Kidney glomerular epithelial cell (primary cell): ENCODE measurements around the gene LTBP4.
A peak's percentile ranks its signal among the peaks of the same experiment; 100 is the strongest.
"Not testable (repeated sequence)": the region's sequence is repeated elsewhere in the genome, so short reads cannot be mapped to it uniquely, and the experiment has no call there.

Experiments used
- DNase-seq: peaks from one replicate; lab custom pipeline; 2025; lab: John Stamatoyannopoulos, UW

The LTBP4 gene

DNA sequence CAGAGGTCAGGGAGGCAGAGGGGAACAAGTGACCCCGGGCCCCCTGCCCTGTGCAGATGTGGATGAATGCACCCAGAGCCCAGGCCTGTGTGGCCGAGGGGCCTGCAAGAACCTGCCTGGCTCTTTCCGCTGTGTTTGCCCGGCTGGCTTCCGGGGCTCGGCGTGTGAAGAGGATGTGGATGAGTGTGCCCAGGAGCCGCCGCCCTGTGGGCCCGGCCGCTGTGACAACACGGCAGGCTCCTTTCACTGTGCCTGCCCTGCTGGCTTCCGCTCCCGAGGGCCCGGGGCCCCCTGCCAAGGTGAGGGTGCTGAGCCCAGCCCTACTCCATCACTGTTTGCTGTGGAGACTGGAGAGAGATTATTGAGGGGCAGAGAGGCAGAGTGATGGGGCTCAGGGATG, 9.9 kb downstream of the LTBP4 start:
- no peak for DNase-seq

DNA sequence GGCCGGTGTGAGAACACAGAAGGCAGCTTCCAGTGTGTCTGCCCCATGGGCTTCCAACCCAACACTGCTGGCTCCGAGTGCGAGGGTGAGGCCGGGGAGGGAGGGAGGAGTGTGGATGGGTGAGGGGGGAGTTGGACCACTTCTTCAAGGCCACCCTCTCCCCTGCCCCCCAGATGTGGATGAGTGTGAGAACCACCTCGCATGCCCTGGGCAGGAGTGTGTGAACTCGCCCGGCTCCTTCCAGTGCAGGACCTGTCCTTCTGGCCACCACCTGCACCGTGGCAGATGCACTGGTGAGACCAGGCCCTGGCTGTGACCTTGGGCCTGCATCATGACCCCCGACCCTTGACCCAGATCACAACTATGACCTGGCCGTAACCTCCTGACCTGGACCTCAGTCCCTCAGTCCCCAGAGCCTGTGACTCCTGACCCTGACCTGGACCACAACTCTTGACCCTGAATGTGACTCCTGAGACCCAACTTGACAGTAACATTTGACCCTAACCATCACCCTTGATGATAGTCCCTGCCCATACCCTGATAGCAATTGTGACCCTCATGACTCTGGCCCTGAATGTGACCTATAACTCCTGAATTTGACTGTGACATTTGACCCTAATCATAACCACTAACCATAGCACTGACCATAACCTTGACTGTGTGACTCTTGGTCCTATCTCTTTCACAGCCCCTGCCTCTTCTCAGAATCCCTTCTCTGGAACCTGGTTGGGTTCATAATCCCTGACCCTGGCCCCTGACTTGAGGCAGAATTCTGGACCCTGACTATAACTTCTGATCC, 10.9 kb downstream of the LTBP4 start:
- no peak for DNase-seq

DNA sequence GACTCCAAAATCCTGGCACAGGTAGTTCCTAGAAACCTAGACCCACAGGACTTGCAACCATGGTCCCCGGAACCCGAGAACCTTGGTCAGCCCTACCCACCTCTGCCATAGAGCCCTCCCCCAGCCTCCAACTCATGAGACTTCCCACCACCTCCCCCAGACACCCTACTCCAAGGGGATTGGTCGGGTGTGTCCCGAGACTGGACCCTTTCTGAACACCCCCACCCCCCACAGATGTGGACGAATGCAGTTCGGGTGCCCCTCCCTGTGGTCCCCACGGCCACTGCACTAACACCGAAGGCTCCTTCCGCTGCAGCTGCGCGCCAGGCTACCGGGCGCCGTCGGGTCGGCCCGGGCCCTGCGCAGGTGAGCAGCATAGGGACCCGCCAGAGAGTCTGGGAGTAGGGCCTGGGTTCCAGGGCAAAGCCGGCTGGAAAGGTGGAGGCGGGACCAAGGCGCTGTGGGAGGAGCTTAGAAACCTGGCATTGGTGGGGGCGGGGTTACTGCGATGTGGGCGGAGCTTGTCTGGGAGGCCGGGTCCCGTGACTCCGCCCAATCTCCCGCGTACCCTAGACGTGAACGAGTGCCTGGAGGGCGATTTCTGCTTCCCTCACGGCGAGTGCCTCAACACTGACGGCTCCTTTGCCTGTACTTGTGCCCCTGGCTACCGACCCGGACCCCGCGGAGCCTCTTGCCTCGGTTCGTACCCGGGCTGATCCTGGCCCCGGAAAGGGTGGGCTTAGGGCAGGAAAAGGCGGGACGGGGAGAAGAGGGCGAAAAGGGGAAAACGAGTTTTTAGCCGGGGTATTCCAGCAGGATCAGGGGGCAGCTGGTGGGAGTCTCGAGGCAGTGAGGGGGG, 11.9 kb downstream of the LTBP4 start:
- no peak for DNase-seq

DNA sequence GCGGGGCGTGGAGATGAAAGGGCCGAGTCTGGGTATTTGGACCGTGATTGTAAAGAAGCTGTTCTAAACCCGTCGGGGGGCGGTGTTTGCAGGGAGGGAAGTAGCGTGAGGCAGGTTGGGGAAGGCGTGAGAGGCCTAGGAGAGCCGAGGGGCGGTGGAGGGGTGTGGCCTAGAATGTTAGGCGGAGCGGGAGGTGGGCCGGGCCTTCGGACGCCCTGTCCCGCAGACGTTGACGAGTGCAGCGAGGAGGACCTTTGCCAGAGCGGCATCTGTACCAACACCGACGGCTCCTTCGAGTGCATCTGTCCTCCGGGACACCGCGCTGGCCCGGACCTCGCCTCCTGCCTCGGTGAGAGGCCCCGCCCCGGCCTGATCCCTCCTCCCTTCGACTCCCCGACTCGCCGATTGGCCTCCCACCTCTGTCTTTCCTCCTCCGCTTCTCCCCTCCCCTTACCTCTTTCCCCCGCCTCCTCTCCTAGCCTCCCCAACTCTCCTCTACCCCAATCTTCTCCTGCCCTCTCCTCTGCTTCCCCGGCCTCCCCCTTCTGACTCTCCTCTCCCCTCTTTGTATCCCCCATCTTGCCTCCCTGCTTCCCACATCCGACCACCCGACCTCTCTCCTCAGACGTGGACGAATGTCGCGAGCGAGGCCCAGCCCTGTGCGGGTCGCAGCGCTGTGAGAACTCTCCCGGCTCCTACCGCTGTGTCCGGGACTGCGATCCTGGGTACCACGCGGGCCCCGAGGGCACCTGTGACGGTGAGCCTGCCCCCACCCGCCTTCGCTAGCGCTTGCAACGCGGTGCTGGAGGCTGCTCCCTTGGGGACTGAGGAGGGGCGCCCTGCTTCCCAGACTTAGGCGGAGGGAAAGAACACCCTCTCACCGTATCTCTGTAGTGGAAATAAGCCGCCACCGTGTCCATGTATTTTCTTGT, 12.8 kb downstream of the LTBP4 start:
- DNase-seq: no peak

DNA sequence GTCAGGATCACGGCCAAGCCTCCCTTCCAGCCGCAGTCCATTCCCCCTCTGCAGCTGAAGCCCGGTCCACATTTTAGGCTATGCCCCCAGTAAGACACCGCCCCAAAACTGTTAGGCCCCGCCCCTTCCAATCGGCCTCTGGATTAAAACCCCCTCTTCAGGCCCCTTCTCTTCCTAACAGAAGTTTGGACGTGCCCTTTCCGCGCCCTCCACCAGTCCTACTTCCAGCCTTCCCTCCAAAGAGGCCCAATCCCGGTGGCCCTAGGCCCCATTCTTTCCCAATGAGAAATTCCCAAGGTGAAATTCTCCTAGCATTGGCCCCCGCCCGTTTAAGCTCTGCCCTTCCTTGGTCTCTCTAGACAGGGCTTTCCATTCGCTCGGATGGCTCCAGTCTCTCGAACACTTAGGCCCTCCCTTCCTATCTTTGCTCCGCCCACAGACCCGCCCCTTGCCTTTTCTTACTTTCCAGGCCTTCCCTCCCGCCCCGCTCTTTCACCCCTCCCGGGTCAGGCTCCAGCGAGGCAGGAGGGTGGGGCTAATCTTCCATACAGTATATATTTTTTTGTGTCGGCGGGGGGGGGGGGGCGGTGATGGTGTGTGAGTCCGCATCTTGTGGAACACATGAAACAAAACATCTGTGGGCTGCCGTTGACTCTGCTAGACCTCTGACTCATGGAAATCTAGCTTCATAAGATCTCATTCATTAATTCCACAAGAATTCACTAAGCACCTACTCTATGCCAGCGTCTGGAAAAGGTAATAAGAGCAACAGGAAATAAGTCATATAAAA, 13.6 kb downstream of the LTBP4 start:
- DNase-seq: no peak

DNA sequence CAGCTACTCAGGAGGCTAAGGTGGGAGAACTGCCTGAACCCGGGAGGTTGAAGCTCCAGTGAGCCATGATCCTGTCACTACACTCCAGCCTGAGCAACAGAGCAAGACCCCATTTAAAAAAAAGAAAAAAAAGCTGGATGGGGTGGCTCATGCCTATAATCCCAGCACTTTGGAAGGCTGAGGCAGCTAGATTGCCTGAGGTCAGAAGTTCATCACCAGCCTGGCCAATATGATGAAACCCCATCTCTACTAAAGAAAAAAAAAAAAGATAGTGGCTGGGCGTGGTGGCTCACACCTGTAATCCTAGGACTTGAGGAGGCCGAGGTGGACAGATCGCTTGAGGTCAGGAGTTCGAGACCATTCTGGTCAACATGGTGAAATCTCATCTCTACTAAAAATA, 15.0 kb downstream of the LTBP4 start:
- no peak for DNase-seq

DNA sequence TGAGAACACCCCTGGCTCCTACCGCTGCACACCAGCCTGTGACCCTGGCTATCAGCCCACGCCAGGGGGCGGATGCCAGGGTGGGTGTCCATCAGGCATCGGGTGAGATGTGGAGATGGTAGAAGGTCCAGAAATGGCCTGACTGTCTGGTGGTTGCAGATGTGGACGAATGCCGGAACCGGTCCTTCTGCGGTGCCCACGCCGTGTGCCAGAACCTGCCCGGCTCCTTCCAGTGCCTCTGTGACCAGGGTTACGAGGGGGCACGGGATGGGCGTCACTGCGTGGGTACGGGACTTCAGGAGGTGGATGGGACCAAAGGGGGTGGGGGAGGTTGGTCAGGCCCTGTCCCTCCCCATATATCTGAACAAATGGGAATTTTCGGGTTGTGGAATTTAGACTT, 15.8 kb downstream of the LTBP4 start:
- no peak for DNase-seq

DNA sequence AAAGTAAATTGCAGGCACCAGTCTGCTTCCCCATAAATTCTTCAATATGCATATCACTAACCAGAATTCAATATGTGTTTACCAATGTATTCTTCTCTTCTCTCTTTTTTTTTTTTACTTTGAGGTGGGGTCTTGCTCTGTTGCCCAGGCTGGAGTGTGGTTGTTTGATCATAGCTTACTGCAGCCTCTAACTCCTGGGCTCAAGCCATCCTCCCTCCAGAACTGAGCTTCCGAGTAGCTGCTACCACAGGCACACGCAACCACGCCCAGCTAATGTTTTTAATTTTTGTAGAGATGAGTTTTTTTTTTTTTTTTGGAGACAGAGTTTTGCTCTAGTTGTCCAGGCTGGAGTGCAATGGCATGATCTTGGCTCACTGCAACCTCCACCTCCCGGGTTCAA, 16.8 kb downstream of the LTBP4 start:
- DNase-seq: no peak

DNA sequence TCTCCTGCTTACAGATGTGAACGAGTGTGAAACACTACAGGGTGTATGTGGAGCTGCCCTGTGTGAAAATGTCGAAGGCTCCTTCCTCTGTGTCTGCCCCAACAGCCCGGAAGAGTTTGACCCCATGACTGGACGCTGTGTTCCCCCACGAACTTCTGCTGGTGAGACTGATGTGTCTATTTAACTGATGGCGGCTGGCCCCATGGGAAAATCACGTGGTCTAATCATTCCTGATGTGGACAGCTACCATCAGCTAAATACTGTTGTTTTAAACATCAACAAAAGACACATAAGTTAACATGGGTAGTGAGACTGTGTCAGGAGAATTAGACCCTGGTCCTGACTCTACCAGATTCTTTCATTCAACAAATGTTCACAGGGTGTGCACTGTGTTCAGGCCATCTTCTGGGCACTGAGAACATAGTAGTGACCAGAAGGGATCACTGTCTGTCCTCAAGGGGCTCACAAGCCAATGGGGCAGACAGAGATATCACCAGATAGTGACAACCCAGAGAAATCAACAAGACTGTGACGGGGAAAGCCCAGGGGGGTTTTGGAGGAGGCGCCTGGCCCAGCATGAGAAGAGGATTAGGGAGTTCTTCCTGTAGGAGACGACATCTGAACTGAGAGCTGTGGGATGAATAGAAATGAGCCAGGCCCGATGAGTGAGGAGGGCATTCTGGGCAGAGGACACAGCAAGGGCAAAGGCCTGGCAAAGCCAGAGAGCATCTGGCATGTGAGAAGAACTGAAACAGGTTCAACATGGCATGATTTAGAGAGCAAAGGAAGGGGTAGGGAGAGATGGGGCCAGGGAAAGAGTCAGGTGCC, 18.4 kb downstream of the LTBP4 start:
- DNase-seq: no peak

DNA sequence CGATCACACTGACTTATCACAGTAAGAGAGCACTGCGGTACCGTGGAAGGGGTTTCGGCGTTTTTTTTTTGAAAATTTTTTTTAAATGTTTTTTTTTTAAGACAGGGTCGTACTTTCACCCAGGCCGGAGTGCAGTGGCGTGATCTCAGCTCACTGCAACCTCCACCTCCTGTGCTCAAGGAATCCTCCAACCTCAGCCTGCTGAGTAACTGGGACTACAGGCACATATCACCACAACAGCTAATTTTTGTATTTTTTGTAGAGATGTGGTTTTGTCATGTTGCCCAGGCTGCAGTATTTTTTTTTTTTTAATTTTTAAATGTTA, 19.0 kb downstream of the LTBP4 start:
- no peak for DNase-seq

DNA sequence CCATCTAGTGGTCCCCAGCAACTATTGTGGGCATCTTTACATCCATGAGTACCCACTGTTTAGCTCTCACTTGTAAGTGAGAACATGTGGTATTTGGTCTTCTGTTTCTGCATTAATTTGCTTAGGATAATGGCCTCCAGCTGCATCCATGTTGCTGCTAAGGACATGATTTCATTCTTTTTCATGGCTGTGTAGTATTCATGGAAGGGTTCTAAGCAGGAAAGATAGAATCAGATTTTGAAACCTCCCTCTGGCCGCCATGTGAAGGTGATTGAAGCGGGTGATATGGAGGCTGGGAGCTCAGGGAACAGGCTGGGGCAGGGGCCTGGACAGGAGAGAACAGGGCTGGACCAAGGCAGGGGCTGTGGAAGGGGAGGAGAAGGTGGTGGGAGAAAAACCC, 20.1 kb downstream of the LTBP4 start:
- no peak for DNase-seq

DNA sequence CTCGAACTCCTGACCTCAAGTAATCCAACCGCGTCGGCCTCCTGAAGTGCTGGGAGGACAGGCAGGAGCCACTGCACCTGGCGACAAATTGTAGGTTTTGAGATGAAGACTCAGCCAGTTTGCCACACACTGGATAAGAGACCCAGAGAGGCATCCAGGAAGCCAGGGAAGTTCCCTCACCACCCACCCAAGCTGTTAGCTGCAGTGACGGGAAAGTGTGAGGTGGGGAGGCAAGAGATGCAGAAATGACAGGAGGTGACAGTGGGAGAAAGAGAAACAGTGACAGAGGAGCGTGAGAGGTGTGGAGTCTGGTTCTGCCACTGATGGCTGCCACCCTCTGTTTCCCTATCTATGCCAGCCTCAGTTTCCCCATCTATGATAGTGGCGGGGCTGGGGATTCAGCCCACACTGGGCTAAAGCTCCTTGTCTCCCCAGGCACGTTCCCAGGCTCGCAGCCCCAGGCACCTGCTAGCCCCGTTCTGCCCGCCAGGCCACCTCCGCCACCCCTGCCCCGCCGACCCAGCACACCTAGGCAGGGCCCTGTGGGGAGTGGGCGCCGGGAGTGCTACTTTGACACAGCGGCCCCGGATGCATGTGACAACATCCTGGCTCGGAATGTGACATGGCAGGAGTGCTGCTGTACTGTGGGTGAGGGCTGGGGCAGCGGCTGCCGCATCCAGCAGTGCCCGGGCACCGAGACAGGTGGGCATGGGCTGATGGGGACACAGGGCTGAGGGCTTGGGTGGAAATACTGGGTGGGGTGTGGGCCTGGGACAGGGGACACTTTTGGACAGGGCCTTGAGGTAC, 21.0 kb downstream of the LTBP4 start:
- no peak for DNase-seq

DNA sequence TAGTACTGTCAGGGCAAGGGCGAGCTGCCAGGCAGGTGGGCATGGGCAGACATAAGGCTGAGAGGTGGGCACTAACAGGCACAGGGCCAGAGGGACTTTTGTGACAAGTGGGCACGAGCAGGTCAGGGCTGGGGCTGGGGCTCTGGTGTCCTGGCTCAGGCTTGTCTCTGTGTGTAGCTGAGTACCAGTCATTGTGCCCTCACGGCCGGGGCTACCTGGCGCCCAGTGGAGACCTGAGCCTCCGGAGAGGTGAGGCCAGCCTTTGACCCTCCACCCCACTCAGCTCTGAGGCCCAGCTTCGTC, 21.6 kb downstream of the LTBP4 start:
- no peak for DNase-seq

DNA sequence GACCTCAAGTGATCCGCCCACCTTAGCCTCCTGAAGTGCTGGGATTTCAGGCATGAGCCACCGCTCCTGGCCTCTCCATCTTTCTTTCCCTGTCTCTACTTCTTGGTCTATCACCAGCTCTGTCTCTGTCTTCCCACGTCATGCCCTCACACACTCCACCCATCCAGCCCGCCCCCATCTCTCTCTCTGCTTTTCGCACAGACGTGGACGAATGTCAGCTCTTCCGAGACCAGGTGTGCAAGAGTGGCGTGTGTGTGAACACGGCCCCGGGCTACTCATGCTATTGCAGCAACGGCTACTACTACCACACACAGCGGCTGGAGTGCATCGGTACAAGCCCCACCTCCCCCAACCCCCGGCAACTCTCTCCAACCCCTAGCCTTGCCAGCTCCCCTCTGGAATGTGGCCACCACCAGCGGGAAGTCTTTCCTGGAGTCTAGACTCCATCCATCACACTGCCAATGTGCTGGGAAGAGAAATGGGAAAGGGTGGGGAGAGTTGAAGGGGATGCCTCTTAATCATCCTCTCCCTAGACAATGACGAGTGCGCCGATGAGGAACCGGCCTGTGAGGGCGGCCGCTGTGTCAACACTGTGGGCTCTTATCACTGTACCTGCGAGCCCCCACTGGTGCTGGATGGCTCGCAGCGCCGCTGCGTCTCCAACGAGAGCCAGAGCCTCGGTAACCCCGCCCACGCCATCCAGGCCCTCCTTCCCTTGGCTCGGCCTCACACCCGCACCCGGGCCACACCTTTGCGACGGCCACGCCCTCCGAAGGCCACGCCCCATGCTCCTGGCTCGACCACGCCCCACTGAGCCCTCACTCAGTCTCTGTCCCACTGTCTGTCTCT, 22.5 kb downstream of the LTBP4 start:
- DNase-seq: peak; percentile 85

DNA sequence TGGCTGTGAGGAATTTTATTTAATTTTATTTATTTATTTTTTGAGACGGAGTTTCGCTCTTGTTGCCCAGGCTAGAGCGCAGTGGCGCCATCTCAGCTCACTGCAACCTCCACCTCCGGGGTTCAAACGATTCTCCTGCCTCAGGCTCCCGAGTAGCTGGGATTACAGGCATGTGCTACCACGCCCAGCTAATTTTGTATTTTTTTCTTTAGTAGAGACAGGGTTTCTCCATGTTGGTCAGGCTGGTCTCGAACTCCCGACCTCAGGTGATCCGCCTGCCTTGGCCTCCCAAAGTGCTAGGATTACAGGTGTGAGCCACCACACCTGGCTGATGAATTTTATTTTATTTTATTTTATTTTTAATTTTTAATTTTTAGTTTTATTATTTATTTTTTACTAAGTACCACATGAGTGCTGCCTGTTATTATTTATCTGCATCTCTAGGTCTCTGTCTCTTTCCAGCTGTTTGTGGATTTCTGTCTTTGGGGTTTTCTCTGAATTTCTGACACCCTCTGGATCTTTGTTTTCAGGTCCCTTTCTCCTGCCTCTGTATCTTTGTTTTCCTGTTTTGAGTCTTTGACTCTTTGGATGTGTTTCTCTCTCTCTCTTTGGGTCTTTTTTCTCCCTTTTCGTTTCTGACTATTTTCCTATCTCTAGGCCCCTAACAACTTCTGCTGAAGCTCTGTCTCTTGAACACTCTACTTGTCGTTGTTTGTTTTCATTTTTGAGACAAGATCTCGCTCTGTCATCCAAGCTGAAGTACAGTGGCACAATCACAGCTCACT, 23.4 kb downstream of the LTBP4 start:
- DNase-seq: not testable (repeated sequence)

DNA sequence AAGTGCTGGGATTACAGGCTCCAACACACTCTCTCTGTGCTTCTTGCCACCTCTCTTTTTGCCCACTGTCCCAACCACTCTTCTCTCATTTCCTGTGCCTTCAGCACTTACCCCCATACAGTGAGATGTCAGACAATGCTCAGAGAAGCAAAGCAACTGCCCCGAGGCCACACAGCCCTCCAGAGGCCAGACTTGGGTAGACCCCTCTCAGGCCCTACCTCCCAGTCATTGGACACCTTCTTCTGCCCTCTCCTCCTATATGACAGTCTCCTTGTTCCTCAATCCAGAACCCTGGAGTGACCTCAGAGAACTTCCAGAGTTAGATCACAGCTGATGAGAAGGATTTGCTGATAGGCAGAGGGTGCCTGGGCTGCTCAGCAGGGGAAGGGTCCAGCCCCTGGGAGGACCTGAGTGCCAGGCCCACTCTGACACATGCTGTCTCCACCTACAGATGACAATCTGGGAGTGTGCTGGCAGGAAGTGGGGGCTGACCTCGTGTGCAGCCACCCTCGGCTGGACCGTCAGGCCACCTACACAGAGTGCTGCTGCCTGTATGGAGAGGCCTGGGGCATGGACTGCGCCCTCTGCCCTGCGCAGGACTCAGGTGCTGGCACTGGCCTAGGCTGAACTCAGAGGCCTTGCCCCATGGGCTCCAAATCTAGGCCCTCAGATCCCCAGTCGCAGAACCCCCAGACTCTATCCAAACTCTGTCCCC, 24.4 kb downstream of the LTBP4 start:
- DNase-seq: peak; percentile 3

DNA sequence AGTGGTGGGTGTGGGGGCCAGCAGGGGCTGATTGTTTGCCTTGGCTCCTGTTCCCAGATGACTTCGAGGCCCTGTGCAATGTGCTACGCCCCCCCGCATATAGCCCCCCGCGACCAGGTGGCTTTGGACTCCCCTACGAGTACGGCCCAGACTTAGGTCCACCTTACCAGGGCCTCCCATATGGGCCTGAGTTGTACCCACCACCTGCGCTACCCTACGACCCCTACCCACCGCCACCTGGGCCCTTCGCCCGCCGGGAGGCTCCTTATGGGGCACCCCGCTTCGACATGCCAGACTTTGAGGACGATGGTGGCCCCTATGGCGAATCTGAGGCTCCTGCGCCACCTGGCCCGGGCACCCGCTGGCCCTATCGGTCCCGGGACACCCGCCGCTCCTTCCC, 25.7 kb downstream of the LTBP4 start:
- DNase-seq: no peak
